Measurements from ENCODE around the gene KMT5B. TPM values are rescaled to one million over a fixed set of nuclear protein-coding genes. Genes with fewer than 3 reads are reported as not detected.
A peak's percentile ranks its signal among the peaks of the same experiment; 100 is the strongest.

The KMT5B gene
- total RNA-seq, 1 donor from 2014 or later, result 59.4 TPM

- H3K9me3 Mint-ChIP-seq (ENCODE audit: unreplicated experiment), result no peaks in the 10 kb centered on the region
- H3K36me3 Mint-ChIP-seq (ENCODE audit: unreplicated experiment), result no peaks in the 10 kb centered on the region
- H3K4me1 Mint-ChIP-seq (ENCODE audit: unreplicated experiment), result peaks cover 45% of the 10 kb centered on the region
- no peak for TF ChIP-seq CTCF (IDR thresholded peaks at IDR 0.05)
- DNase-seq (ENCODE audit: extremely low spot score, unreplicated experiment), result peak; percentile 96
- H3K27ac Mint-ChIP-seq (ENCODE audit: unreplicated experiment), result no peak overlapping the region
- H3K4me3 Mint-ChIP-seq (ENCODE audit: unreplicated experiment), result peak overlapping the region; percentile 75
- peaks cover 3% of the 10 kb centered on the region for H3K27me3 Mint-ChIP-seq (ENCODE audit: unreplicated experiment)
These were observed 568 bp upstream of the KMT5B start for GRCh38 chr11:68213555-68214172.

GRCh38 chr11:68212421-68213134 lies 518 bp downstream of the KMT5B start:
- peak overlapping the region; percentile 95 for H3K4me3 Mint-ChIP-seq (ENCODE audit: unreplicated experiment)
- peak overlapping the region; percentile 92 for H3K27ac Mint-ChIP-seq (ENCODE audit: unreplicated experiment)
- no peaks in the 10 kb centered on the region for H3K9me3 Mint-ChIP-seq (ENCODE audit: unreplicated experiment)
- peaks cover 3% of the 10 kb centered on the region for H3K27me3 Mint-ChIP-seq (ENCODE audit: unreplicated experiment)
- peak; percentile 88 for DNase-seq (ENCODE audit: extremely low spot score, unreplicated experiment)
- TF ChIP-seq CTCF (IDR thresholded peaks at IDR 0.05), result peak; percentile 47
- H3K36me3 Mint-ChIP-seq (ENCODE audit: unreplicated experiment), result no peaks in the 10 kb centered on the region
- H3K4me1 Mint-ChIP-seq (ENCODE audit: unreplicated experiment), result peaks cover 48% of the 10 kb centered on the region

- no peak for DNase-seq (ENCODE audit: extremely low spot score, unreplicated experiment)
- Mint-ChIP-seq H3K27ac (ENCODE audit: unreplicated experiment) (peak overlapping the region; percentile 92), H3K9me3 (ENCODE audit: unreplicated experiment) (no peaks in the 10 kb centered on the region), H3K4me1 (ENCODE audit: unreplicated experiment) (peaks cover 54% of the 10 kb centered on the region), H3K27me3 (ENCODE audit: unreplicated experiment) (peaks cover 3% of the 10 kb centered on the region), H3K36me3 (ENCODE audit: unreplicated experiment) (no peaks in the 10 kb centered on the region), H3K4me3 (ENCODE audit: unreplicated experiment) (peak overlapping the region; percentile 95)
- TF ChIP-seq CTCF (IDR thresholded peaks at IDR 0.05), result no peak
These were observed 1.6 kb downstream of the KMT5B start for GRCh38 chr11:68211546-68211945.

- Mint-ChIP-seq H3K36me3 (ENCODE audit: unreplicated experiment) (no peaks in the 10 kb centered on the region), H3K27me3 (ENCODE audit: unreplicated experiment) (no peaks in the 10 kb centered on the region), H3K9me3 (ENCODE audit: unreplicated experiment) (no peaks in the 10 kb centered on the region), H3K4me3 (ENCODE audit: unreplicated experiment) (no peak overlapping the region), H3K27ac (ENCODE audit: unreplicated experiment) (peak overlapping the region; percentile 48), H3K4me1 (ENCODE audit: unreplicated experiment) (peaks cover 57% of the 10 kb centered on the region)
- peak; percentile 79 for TF ChIP-seq CTCF (IDR thresholded peaks at IDR 0.05)
- no peak for DNase-seq (ENCODE audit: extremely low spot score, unreplicated experiment)
These were observed 6.9 kb downstream of the KMT5B start for GRCh38 chr11:68206211-68206610.

- Mint-ChIP-seq H3K4me1 (ENCODE audit: unreplicated experiment) (peaks cover 57% of the 10 kb centered on the region), H3K27me3 (ENCODE audit: unreplicated experiment) (no peaks in the 10 kb centered on the region), H3K9me3 (ENCODE audit: unreplicated experiment) (no peaks in the 10 kb centered on the region), H3K4me3 (ENCODE audit: unreplicated experiment) (no peak overlapping the region), H3K27ac (ENCODE audit: unreplicated experiment) (no peak overlapping the region), H3K36me3 (ENCODE audit: unreplicated experiment) (peaks cover under 1% of the 10 kb centered on the region)
- no peak for TF ChIP-seq CTCF (IDR thresholded peaks at IDR 0.05)
- DNase-seq (ENCODE audit: extremely low spot score, unreplicated experiment), result no peak
These were observed 8.7 kb downstream of the KMT5B start for GRCh38 chr11:68204402-68204801.

Measured in osteocyte (in vitro differentiated cells).